ENCODE results near the gene HOXD13. TPM values are rescaled to one million over a fixed set of nuclear protein-coding genes. Genes with fewer than 3 reads are reported as not detected.
A peak's percentile ranks its signal among the peaks of the same experiment; 100 is the strongest.

HOXD13 gene
- total RNA-seq, 1 donor from 2014 or later, result not detected

GRCh38 chr2:176068419-176068832 is 24.1 kb upstream of the HOXD13 start:
- Histone ChIP-seq H3K27ac (no peak overlapping the region), H3K4me1 (peaks cover 0 to 16% of the 10 kb centered on the region in 2 donors), H3K4me3 (peak overlapping the region; percentile 29 to 51), H3K36me3 (no peaks in the 10 kb centered on the region), H3K27me3 (peaks cover 18% of the 10 kb centered on the region), H3K9me3 (no peaks in the 10 kb centered on the region)
- TF ChIP-seq, protein P1, sequence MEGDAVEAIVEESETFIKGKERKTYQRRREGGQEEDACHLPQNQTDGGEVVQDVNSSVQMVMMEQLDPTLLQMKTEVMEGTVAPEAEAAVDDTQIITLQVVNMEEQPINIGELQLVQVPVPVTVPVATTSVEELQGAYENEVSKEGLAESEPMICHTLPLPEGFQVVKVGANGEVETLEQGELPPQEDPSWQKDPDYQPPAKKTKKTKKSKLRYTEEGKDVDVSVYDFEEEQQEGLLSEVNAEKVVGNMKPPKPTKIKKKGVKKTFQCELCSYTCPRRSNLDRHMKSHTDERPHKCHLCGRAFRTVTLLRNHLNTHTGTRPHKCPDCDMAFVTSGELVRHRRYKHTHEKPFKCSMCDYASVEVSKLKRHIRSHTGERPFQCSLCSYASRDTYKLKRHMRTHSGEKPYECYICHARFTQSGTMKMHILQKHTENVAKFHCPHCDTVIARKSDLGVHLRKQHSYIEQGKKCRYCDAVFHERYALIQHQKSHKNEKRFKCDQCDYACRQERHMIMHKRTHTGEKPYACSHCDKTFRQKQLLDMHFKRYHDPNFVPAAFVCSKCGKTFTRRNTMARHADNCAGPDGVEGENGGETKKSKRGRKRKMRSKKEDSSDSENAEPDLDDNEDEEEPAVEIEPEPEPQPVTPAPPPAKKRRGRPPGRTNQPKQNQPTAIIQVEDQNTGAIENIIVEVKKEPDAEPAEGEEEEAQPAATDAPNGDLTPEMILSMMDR (IDR thresholded peaks at IDR 0.05), result no peak
- intact Hi-C loops (cut with DNase I), result no loop called here
- no peak for DNase-seq (ENCODE audit: low spot score in 2 of 2)

GRCh38 chr2:176071330-176072291 is 20.9 kb upstream of the HOXD13 start:
- Histone ChIP-seq H3K9me3 (no peaks in the 10 kb centered on the region), H3K4me1 (peaks cover 0 to 16% of the 10 kb centered on the region in 2 donors), H3K27me3 (peaks cover 37% of the 10 kb centered on the region), H3K36me3 (no peaks in the 10 kb centered on the region), H3K4me3 (no peak overlapping the region), H3K27ac (no peak overlapping the region)
- intact Hi-C loops (cut with DNase I), result no loop called here
- DNase-seq (ENCODE audit: low spot score in 2 of 2), result no peak
- TF ChIP-seq, protein P1 (IDR thresholded peaks at IDR 0.05), result no peak

GRCh38 chr2:176072292-176072669 is 20.2 kb upstream of the HOXD13 start:
- no peaks in the 10 kb centered on the region for H3K9me3 ChIP-seq
- H3K36me3 ChIP-seq, result no peaks in the 10 kb centered on the region
- DNase-seq (ENCODE audit: low spot score in 2 of 2), result no peak
- intact Hi-C loops (cut with DNase I), result no loop called here
- H3K4me1 ChIP-seq, result peaks cover 0 to 12% of the 10 kb centered on the region in 2 donors
- no peak overlapping the region for H3K4me3 ChIP-seq
- H3K27ac ChIP-seq, result no peak overlapping the region
- TF ChIP-seq, protein P1 (IDR thresholded peaks at IDR 0.05), result no peak
- peaks cover 41% of the 10 kb centered on the region for H3K27me3 ChIP-seq

GRCh38 chr2:176072951-176073904 is 19.3 kb upstream of the HOXD13 start:
- TF ChIP-seq, protein P1 (IDR thresholded peaks at IDR 0.05), result no peak
- intact Hi-C loops (cut with DNase I), result no loop called here

DNA sequence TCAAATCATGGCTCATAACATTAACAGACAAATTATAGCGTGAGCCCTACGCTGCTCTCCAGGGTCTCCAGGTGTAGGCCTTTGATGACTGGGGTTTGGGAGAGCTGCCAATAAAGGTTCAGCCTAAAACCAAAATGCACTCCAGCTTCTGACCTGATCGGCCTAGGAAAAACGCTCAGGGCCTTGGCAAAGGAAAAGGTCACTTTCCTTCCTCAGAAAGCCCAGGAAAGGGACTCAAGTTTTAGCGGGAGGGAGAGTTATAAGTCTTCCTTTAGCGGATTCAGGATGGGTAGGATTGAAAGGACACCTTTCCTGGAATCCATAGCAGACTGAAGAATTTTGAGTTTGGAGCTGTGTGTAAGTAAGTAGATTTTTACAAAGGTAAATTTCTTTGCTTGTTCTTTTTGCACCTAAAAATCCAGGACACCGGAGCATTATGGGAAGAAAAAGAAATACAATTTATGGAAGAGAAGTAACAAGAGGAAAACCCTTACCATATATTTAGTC is 17.5 kb upstream of the HOXD13 start:
- intact Hi-C loops (cut with DNase I), result no loop called here
- Histone ChIP-seq H3K4me3 (no peak overlapping the region), H3K36me3 (no peaks in the 10 kb centered on the region), H3K27ac (no peak overlapping the region), H3K27me3 (peaks cover 53% of the 10 kb centered on the region), H3K4me1 (no peaks in the 10 kb centered on the region), H3K9me3 (no peaks in the 10 kb centered on the region)
- TF ChIP-seq, protein P1 (IDR thresholded peaks at IDR 0.05), result no peak
- DNase-seq (ENCODE audit: low spot score in 2 of 2), result no peak

More at GRCh38 chr2:176072951-176073904, 19.3 kb upstream of the HOXD13 start:
- H3K27ac ChIP-seq, result no peak overlapping the region
- peaks cover 0 to 4% of the 10 kb centered on the region in 2 donors for H3K4me1 ChIP-seq
- H3K4me3 ChIP-seq, result no peak overlapping the region
- no peaks in the 10 kb centered on the region for H3K36me3 ChIP-seq
- H3K9me3 ChIP-seq, result no peaks in the 10 kb centered on the region
- DNase-seq (ENCODE audit: low spot score in 2 of 2), result no peak
- H3K27me3 ChIP-seq, result peaks cover 47% of the 10 kb centered on the region
